HG03039 (cell line): ENCODE results near the gene PRDM12.

Experiments
- ATAC-seq: cut with Tn5 transposase; IDR thresholded peaks from one replicate; pipeline ENCODE4 v1.9.1; 2021; ENCODE audit warnings: mild to moderate bottlenecking, moderate library complexity; ENCODE audit not compliant: unreplicated experiment

The PRDM12 gene

GRCh38 chr9:130687615-130688014, 23.2 kb downstream of the PRDM12 start:
- no peak for ATAC-seq

GRCh38 chr9:130688072-130688471, 23.7 kb downstream of the PRDM12 start:
- ATAC-seq: no peak

GRCh38 chr9:130689572-130689936, 25.2 kb downstream of the PRDM12 start:
- ATAC-seq: no peak

- ATAC-seq: no peak
Measured at GRCh38 chr9:130689937-130690700, 25.7 kb downstream of the PRDM12 start.

GRCh38 chr9:130692321-130692720, 27.9 kb downstream of the PRDM12 start:
- ATAC-seq: no peak

- peak; percentile 8 for ATAC-seq
Measured at GRCh38 chr9:130693101-130693425, 28.7 kb downstream of the PRDM12 start.

GRCh38 chr9:130693426-130694191, 29.2 kb downstream of the PRDM12 start, which contains the start of gene EXOSC2:
Gene EXOSC2 (plus strand): TSS chr9:130693780. CDS start chr9:130693792, 12 bp downstream.
- ATAC-seq: peak; percentile 90

- no peak for ATAC-seq
Measured at GRCh38 chr9:130694205-130694604, 29.8 kb downstream of the PRDM12 start.

GRCh38 chr9:130696139-130696650, 31.8 kb downstream of the PRDM12 start:
- ATAC-seq: no peak

- ATAC-seq: no peak
Measured at GRCh38 chr9:130696996-130697395, 32.6 kb downstream of the PRDM12 start.

- no peak for ATAC-seq
Measured at GRCh38 chr9:130698514-130698913, 34.1 kb downstream of the PRDM12 start.

GRCh38 chr9:130699047-130699446, 34.7 kb downstream of the PRDM12 start:
- ATAC-seq: no peak

- no peak for ATAC-seq
Measured at GRCh38 chr9:130701059-130702022, 36.9 kb downstream of the PRDM12 start.

GRCh38 chr9:130703501-130703900, 39.1 kb downstream of the PRDM12 start:
- ATAC-seq: no peak

- no peak for ATAC-seq
Measured at GRCh38 chr9:130707225-130707976, 43.0 kb downstream of the PRDM12 start.

GRCh38 chr9:130710822-130711352, 46.5 kb downstream of the PRDM12 start:
- no peak for ATAC-seq

GRCh38 chr9:130711469-130711868, 47.1 kb downstream of the PRDM12 start:
- ATAC-seq: no peak

GRCh38 chr9:130712564-130713285, 48.3 kb downstream of the PRDM12 start:
- ATAC-seq: peak; percentile 84

- ATAC-seq: no peak
Measured at GRCh38 chr9:130713286-130713960, 49.0 kb downstream of the PRDM12 start.
